NCI-H2196 treated with DMSO at 0.1 percent for 48 hours (cell line): ENCODE measurements around the gene HVCN1.
"Not testable (repeated sequence)": the region's sequence is repeated elsewhere in the genome, so short reads cannot be mapped to it uniquely, and the experiment has no call there.

ENCODE experiments used
- DNase-seq: peaks from one replicate; lab custom pipeline; 2025; ENCODE audit not compliant: unreplicated experiment; lab: John Stamatoyannopoulos, UW

Gene HVCN1

DNA sequence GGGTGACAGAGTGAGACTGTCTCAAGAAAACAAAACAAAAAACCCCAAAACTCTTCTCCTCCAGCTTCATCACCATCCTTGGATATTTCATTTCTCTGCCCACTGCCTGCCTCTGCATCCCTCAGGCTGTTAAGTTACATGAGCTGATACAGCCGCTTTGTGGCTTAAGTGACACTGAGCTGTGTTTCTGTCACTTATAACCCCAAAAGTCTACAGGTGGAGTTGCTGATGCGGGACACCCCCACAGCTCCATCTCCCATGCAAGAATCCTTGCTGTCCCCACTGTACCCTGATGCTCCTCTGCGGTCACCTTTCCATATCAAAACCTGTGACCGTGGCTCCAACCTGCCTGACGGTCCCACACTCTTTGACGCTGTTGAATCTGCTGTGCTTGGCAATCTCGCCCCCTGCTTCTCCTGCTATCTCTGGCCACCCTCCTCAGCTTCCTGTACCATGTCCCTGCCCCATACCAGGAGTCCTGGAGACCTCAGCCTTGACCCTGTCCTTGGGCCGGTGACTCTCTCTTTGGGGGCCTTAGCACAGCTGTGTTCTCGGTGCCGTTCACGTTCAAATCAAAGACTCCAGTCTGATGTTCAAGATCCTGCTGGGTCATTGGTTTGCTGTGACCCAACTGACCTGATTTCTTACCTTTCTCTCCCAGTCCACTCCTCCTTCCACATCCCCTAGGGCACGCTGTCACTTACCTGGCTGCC, 20.3 kb downstream of the HVCN1 start:
- no peak for DNase-seq

DNA sequence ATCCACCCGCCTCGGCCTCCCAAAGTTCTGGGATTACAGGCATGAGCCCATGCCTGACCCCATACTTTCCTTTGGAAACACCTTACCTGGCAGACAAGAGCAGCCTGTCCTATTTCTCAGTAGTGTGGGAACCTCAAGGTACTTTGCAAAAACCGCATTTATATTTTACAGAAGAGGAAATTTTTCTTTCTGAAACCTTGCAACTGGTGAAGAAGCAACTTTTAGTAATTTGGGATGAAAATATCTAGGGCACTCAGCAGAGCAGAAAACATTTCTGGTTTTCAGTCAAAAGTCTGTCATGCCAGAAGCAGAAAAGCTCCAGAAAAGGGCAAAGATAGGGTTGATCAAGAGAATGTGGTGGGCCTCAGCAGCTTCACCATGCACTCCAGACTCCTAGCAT, 21.2 kb downstream of the HVCN1 start:
- no peak for DNase-seq

DNA sequence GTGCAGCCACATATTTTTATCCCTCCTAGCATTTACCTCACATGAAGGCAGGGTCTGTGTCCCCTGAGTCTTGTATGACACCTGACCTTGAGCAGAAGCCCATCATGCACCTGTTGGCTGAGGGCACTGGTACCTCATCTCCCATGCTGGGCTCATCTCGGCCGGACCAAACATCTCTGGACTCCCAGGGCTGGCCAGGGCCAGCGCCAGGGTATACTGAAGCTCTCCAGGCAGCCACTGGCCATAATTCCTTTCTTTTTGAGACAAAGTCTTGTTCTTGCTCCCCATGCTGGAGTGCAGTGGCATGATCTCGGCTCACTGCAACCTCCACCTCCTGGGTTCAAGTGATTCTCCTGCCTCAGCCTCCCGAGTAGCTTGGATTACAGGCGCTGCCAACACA, 22.0 kb downstream of the HVCN1 start:
- DNase-seq = no peak

DNA sequence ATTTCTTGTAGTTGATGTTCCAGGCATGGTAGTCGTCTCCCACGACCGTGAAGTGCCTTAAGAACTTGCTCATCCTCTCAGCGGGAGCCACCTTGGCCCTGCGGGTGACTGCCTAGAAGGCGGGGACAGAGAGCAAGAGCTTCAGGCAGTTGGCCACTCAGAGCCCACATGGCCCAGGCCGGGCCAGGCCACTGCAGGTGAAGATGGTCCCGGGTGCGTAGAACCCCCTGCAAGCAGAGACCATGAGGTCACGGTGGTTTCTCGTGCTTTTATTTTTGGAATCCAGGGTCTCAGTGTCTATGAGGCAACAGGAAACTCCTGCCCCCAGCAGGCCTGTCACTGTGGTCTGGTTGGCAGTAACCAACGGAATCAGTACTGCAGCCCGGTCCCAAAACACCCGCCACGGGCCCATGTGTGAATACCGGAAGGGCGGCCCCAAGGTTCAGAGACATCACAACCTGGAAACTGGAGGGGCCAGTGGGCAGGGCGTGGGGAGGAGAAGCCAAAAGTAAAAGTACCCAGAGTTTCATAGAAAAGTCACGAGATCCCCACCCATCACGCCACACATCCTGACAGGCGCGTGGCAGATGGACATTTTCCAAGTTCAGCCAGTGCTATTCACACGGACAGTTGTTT, 27.5 kb downstream of the HVCN1 start:
- no peak for DNase-seq

DNA sequence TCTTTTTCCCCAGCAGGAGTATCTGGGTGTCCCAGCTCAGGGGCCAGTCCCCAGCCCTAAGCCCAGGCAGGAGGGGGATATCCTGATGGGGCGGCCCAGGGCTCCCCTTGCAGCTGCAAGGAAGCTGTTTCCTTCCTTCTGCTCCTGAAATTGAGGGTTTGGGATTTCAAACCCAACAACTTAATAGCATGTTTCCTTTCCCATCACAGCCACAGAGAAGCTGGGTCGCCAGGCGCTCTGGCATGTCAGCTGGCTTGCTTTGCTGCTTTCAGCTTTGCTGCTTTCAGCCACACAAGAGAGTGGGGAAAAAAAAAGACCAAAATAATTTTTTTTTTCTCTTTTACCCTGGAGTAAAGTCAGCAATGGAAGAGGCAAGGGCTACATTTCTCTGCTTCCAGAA, 30.0 kb downstream of the HVCN1 start:
- DNase-seq = no peak

DNA sequence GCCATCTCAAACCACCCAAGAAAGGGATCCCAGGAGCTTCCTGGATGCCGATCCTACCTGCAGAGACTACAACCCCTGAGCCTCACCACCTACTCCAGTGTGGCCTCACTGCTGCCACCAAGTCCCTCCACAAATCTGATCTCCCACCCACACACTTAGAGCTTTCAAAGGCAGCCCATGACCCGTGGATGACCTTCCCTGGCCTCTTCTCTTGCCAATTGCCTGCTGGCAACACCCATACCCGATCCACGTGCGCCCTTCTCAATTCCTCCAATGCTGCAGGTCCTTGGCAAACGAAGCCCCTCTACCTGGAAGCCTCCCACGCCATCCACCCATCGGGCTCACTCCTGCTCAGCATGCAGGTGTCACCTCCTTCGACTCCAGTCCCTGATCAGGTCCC, 30.7 kb downstream of the HVCN1 start:
- no peak for DNase-seq

DNA sequence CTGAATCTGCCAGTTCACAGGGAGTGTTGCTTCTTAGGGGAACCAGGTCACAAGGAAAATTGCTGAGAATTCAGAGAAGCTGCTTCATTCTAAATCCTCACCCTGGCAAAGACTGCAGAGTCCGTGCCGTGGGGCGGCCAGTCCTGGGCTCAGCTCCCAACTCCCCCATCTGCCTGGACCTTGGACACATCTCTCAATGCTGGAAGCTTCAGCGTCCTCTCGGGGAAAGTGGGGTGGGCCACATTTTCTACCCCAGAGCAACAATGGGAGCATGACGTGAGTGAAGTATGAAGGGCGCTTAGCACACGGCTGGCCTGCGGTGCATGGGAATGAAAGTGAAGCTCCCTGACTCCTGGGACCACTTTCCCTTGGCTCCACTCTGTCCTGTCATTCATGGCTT, 31.2 kb downstream of the HVCN1 start:
- no peak for DNase-seq

DNA sequence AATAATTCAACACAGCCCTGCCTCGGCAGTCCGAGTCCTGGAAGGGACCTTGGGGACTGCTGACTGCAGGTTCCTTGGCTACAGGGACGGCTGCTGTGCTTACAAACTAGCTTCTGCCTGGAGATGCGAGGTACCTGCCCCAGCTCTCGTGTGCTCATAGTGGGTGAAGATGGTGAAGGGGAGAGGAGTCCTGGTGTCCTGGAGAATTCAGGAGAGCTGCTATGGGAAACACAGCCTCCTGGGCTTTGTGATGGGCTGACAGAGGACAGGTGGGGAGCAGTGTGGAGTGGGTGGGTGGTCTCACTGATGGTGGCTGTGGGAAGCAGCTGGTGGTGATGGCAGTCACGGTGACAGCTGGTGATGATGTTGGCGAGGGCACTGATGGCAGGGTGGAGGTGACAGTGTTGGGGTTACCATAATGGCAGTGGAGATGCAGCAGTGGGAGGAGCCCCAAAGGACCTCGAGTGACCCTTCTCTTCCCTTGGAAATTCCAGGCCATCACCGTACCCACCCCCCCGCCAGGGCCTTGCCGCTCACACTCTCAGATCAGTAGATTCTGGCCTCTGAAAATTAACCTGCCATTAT, 32.8 kb downstream of the HVCN1 start:
- DNase-seq = no peak

DNA sequence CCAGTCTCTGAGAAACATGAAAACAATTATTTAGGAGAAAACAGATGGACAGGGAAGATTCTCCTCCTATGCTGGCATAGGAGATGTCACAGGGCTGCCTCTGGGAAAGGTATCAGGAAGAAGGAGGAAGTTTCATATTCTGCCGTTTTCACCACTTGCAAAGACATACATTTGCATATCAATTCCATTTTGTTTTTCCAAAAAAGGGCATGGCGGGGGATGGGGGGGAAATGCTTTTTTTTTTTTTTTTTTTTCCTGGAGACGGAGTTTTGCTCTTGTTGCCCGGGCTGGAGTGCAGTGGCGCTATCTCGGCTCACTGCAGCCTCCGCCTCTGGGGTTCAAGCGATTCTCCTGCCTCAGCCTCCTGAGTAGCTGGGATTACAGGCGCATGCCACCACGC, 34.7 kb downstream of the HVCN1 start:
- not testable (repeated sequence) for DNase-seq

DNA sequence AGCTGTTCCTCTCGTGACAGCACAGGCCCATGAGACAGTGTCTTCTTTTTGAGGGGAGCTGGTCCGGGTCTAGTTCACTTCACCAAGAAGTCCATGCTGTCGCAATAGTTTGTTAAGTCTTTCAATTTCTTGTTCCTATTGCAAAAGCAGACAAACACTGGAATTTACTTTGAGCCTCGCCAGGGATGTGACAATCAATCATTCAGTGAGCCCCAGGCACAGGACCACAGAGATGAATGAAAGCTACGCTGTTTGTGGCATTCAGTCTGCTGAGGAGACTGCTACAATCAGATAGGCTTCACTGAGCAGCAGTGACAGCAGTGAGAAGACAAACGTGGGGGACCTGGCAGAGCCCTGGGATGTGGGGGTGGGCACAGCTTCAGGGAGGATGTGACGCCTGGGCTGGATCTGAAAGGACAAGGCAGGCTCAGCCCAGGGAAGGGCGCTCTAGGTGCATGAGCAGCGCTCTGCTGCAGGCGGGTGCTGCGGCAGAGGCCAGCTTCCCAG, 39.5 kb downstream of the HVCN1 start:
- DNase-seq = no peak

DNA sequence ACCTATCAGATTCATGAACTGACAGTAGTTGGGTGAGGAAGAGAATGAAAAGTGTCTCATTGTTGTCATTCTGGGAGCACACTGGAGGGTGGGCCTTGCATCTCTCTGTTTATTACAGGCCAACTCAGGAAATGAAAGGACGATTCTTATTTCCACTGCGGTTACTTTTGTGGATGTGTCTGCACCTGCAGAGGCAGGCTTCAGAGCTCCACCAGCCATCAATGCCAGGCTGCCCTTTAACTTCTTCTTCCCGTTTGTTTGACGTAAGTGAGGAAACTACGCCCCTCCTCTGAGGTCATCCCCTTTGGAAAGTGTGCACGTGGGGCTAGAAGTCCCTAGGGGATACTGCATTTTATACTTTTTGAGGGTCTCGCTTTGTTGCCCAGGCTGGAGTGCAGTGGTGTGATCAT, 41.3 kb downstream of the HVCN1 start:
- DNase-seq = no peak

DNA sequence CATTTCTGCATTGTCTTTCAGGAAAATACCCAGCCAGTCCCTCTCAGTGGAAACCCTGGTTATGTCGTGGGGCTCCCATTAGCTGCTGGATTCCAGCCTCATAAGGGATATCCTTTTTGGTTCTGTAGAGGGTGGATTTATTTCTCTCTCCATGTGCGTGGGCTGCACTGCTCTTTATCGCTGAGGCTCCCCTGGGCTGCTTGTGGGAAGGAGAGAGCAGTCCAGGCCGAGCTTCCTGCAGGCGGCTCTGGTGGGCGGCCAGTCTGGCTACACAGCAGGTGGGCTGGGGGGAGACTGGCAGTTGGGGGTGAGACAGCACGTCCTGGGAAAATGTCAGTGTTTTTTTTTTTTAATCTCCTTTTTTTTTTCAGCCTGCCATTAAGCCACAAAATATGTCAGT, 47.4 kb downstream of the HVCN1 start:
- DNase-seq = no peak

DNA sequence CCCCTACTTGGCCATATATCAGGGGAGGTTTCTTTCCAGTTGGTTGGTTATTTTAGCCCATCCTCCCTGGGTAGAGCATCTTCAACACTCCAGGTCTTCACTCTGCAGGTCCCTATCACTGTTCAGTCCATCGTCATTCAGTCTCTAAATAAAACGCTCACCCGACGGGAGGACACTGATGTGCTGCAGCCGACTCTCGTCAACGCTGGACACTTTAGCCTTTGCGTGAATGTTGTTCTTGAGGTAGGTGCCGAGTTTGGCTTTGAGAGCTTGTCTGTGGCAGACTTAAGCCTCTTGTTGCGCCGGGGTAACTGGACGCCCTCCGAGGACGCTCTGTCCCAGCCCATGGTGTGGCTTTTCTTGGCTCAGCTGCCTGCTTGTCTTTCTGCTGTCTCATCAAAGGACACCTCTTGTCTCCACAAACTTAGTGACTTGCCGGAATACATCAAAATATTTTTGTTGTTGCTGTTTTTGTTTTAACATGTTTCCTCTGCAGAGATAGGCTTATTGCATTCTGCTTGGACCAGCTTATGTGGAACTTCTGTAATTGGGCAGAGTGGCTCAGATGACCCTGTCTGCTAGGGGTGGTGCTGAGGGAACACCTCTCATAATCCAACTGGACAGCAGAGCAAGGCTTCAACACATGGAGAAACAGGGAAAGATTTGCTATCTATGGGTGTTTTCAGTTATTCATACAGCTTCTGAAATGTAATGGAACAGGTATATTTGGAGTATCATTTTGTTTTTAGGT, 48.5 kb downstream of the HVCN1 start:
- no peak for DNase-seq

DNA sequence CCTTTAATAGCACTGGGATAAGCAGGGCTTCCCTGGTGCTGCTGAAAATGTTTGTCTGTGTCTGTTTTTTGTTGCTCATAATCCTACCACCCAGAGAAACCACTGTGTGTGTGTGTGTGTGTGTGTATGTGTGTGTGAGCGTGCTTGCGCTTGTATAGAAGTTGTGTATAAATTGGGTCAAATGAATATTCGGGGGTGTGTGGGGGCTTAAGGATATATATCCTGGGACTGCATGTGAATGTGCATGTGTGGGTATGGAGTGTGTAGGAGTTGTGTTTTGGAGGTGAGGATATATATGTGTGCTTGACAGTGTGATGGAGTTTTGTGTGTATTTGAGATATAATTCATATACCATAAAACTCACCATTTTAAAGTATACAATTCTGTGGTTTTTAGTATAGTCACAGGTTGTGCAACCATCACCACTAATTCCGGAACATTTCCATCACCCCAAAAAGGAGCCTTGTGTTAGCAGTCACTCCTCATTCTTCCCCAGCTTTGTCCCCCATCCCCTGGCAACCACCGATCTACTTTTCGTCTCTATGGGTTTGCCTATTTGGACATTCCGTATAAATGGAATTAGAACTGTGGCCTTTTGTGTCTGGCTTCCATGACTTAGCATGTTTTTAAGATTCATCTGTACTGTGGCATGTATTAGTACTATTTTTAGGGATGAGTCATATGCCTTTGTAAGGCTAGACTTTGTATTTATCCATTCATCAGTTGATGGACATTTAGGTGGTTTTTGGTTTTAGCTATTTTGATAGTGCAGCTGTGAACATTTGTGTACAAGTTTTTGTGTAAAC, 49.4 kb downstream of the HVCN1 start:
- no peak for DNase-seq

DNA sequence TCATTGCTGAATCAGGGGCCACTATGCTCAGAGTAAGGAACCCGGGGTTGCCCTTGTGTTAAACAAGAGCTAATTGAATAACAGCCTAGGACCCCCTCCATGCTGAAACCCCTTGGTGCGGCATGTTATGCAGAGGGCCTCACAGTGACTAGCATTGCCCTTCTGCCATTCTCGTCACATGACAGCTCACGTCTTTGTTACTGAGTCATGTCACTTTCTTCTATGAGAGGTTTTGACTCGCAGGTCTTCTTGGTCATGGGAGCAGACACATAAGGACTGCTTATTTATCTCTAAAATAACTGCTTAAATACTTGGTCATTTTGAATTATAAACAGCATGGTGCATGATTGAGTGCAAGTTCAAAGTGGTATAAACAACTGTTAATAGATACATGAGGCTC, 50.1 kb downstream of the HVCN1 start:
- no peak for DNase-seq

DNA sequence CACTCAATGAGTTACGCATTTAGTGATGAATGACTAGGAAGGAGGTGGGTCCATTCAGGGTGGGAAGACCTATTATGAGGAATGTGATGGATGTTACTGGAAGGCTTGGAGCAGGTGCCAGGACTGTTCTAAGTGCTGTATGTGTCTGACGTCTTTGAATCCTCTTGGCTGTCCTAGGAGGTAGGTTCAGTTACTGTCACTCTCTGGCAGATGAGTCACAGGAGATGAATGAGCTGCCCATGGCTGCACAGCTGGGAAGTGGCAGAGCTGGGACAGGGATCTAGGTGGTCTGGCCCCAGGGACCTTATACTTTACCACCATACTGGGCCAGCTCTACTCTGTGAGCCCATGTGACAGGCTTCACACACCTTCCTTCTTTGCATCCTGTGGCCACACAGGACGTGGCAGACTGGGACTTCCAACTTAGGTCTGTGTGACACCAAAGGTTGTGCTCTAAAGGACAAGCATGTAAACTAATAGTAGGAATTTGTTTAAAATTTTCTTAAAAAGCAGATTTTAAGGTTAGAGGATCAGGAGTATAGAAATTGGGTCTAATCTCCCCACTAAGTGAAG, 51.0 kb downstream of the HVCN1 start:
- DNase-seq = no peak

DNA sequence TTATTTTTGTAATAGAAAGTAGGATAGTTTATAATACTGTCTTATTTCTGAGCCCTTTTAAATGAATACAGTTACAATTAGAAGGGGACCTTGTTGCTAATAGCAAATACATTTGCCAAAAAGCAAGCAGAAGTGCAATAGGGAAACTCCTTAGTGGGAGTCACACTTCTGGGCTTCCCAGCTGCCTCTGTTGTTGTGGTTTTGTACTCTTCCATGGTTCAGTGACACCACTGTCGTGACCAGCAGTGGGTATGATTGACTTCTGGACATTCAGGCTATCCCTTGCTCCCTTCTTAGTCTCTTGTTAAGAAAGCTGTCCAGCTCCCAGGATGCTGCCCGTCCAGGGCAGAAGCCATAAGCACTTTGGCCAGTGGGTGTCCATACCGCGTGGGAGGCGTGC, 52.4 kb downstream of the HVCN1 start:
- DNase-seq = no peak

DNA sequence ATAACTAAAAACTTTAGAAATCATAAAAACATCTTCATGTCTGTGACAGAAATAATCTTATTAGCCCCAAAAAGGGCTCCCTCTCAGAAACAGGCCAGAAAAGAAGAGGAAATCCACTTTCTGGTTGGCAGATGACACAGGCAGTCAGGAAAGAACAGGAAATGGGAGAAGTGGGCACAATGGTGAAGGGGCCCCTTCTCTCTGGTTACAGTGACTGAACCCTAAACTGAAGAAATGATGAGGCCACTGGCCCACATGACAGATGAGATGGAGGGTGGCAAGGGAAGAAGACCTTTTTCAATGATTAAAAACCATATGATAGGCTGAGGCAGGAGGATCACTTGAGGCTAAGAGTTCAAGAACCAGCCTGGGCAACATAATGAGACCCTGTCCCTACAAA, 53.9 kb downstream of the HVCN1 start:
- no peak for DNase-seq

DNA sequence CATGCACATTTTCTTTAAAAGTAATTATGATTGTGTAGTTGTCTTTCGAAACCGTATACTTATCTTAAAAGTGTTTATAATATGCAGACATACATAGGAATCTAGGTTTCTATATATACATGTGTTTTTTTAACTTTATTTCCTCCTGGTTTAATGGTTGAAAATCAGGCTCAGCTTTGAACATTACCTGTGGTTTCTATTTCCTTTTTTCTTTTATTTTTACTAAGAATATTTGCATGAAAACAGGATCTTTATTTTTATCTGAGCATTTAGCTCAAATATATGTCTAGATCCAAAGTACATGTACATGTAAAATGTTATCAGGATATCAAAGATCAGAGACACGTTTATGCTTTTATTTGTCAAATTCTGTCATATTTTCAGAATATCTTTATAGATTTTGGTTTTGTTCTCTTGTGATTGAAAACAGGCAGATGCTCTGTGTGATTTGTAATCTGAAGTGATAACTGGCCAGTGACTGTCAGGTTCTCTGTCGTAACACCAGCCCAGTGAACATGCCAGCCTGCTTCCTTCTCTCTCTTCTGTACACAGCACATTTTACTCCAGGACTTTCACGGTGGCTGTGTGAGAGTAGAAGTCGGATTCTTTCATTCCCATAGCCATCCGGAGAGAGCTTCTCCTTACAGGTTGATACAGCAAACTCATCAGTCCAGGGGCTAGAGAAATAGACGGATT, 61.3 kb downstream of the HVCN1 start:
- no peak for DNase-seq

DNA sequence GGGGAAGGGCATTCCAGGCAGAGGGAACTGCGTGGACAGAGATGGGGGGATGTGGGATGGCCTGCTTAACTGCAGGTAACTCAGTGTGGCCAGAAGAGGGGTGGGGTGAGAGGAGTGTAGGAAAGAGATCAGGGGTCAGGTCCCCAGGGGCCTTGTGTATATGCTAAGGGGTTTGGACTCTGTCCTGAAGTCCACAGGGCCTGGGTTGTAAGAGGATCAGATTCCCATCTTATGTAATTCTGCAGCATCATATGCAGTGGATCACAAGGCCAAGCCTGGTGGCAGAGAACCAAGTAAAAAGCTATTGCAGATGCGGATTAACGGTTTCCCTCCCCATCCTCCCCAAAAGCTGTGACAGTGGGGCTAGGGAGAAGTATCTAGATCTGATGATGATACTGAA, 66.3 kb downstream of the HVCN1 start:
- no peak for DNase-seq
